TTC549 (cell line): ENCODE data around the gene RNF4.
"Not testable (repeated sequence)": the region's sequence is repeated elsewhere in the genome, so short reads cannot be mapped to it uniquely, and the experiment has no call there.

Source experiments
- FAIRE-seq: peaks from 2 replicates; lab custom pipeline; 2012; peaks lifted over from hg19 to GRCh38; lab: Jason Lieb, UNC

The RNF4 gene

GRCh38 chr4:2489081-2489805 is 20.3 kb downstream of the RNF4 start:
- FAIRE-seq: no peak

- FAIRE-seq: no peak
Measured at GRCh38 chr4:2489841-2490552, 21.1 kb downstream of the RNF4 start.

GRCh38 chr4:2492970-2493369 is 24.1 kb downstream of the RNF4 start:
- FAIRE-seq: no peak

DNA sequence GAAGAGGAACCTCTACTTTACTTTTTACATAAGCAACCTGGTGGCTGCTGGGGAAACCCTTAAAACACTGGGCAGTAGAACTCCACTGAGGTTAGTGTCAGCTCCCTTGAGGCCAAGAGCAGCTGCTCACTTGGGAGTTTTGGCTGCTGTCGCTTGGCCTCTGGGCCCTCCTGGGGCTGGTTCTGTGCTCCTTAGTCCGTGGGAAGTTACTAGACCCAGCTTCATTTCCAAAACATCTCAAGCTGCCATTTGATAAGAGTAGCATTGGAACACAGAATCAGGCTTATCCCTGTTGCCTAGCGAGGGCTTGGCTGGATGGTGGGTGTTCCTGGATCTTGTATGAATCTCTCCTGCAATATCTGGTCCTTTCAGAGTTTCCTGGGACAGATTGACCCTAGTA is 26.1 kb downstream of the RNF4 start:
- no peak for FAIRE-seq

GRCh38 chr4:2497324-2497723 is 28.4 kb downstream of the RNF4 start:
- FAIRE-seq: no peak

DNA sequence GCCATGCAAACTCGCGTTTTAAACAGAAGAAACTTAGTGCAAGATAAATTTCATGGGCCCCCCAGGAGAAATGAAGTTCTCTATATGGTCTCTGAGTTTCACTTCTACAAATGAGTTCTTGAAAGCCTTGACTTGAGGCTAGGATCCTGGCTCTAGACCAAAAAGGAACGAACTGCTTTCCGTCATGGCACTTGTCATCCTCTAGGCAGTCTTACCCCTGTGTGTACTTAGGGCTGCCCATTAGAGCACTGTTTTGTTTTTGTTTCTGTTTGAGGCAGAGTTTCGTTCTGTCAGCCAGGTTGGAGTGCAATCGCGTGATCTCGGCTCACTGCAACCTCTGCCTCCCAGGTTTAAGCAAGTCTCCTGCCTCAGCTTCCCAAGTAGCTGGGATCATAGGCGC is 29.0 kb downstream of the RNF4 start:
- no peak for FAIRE-seq

DNA sequence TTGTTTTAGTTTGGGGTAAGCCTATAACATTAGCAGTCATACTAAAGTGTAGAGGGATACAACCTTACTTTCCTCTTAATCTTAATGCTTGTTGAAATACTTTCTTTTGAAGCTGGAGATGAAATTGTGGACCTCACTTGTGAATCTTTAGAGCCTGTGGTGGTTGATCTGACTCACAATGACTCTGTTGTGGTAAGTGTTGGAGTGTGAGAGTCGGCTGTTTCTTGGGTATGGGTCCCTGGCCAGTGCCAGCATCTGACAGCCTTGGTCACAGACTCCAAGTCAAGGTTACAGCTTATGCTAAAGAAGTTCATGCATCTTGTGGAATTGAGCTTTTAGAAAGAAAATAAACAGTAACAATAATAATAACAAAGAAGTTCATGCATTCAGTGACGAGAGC is 31.6 kb downstream of the RNF4 start:
- FAIRE-seq: no peak

DNA sequence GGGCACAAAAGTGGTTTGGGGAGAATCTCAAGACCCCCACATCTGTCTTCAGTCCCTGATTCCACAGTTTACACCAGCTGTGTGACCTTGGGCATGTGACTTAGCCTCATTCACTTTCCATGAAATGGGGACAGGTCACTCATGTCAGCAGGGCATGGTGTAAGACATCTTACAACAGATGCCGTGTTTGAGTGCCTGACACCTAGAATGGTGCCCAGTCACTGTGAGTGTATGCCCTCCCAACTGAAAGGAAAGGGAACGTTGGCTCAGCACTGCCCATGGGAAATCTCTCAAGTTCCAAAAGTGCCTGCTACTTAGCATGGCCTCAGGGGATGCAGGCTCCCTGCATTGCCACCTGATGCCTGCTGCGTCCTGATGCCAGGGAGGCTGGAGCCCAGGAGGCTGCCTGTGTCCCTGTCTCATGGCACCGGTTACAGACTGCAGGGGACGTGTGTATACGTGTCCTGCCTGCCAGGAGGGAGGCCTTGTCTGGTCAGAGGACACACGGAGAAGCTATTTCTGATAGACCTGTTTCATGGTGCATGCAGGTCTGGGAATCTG is 32.2 kb downstream of the RNF4 start:
- no peak for FAIRE-seq

DNA sequence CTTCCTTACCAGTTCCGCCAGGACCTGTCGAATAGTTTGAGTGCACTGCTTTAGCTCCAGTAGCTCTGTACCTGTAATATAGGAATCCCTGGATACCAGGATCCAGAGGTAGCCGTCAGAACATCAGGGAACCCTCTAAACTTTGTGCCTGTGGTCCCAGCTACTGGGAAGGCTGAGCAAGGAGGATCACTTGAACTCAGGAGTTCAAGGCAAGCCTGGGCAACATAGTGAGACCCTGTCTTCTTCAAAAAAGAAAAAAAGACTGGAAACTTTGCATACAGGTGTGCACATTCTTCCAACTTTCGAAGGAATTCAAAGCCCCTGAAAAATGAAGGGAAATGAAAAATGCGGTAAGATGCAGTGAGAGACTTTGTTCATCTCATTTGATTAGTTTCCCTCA is 34.9 kb downstream of the RNF4 start:
- no peak for FAIRE-seq

DNA sequence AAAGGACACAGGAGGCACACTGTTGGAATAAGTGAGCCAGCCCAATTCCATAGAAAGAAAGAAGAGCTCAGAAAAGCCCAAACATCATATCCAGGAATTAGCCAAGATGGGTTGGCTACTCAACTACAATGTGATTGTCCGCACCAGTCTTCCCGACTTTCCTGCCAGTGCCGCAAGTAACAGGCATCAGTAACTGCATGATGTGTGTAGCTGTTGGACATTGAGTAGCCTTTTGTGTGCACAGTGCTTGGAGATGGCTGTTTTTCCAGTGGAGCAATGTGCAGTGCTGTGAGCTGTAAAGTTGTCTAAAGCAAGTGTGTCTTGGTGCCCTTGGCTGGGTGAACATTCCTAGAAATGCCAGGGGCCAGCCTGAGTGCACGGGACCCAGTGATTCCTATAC is 38.4 kb downstream of the RNF4 start:
- FAIRE-seq: no peak

DNA sequence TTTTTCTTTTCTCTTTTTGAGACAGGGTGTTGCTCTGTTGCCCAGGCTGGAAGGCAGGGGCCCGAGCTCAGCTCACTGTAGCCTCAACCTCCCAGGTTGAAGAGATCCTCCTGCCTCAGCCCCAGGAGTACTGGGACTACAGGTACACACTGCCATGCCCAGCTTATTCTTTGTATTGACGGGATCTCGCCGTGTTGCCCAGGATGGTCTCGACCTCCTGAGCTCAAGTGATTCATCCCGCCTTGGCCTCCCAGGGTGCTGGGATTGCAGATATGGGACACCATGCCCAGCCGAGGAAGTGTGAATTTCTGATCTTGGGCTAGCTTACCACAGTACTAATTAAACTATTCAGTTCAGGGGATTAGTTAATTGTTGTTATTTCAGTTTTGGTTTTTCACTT is 38.9 kb downstream of the RNF4 start:
- no peak for FAIRE-seq

- FAIRE-seq: no peak
Measured at GRCh38 chr4:2510351-2511259, 41.7 kb downstream of the RNF4 start.

GRCh38 chr4:2511645-2512131 is 42.8 kb downstream of the RNF4 start:
- no peak for FAIRE-seq

DNA sequence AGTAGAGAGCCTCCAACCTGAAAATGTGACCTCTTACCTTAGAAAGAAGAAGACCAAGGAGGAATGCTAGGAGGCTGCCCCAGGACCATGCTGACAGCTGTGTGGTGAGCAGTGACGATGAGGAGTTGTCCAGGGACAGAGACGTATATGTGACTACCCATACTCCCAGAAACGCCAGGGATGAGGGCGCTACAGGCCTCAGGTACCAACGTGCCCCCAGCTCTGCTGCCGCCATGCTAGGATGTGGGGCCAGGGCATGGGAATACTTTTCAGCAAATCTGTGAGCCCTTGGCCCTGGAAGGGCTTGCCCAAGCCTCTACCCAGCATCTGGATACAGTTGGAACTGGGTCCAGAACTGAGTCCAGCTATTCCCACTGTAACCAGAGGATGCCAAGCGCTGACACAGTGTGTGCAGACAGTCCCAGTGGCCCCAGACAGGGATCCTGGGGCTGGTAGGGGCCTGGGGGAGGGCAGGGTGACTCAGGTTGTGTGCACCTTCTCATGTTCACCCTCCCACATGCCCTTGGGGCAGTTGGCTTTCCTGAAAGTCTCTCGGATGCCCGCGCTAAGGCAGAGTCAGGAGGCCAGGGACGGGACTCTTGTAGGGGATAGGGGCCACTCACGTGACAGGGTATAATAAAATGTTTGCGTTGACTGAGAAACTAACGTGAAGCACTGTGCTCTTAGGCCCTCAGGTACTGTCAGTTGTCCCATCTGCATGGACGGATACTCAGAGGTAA is 43.7 kb downstream of the RNF4 start:
- FAIRE-seq: no peak

DNA sequence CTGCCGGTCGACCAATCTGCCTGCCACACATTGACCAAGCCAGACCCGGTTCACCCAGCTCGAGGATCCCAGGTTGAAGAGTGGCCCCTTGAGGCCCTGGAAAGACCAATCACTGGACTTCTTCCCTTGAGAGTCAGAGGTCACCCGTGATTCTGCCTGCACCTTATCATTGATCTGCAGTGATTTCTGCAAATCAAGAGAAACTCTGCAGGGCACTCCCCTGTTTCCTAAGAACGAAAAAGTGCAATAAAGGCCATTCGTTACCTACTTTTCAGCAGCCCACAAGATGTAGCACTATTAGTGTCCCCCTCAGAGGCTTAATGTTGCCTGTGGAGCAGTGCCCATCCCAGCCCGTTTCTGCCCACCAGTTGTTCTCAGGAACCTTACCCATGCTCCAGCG is 45.3 kb downstream of the RNF4 start:
- FAIRE-seq: not testable (repeated sequence)

DNA sequence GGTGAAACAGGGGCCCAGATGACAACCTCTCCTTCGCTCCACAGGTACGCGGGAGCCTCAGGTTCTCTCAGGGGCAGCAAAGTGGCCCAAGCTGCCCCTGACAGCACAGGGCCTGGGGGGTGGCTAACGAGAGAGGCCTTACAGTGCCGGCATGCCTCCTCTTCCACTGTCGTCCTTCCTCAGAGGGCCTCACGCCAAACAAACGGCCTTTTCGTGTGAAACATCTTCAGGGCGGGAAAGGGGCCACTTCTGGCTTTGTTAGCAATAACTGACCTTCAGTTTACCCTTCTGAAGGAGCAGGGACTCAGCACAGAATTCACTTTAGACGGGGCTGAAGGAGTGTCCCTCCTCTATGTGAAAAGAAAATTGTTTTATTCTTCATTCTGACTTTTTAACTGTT is 46.0 kb downstream of the RNF4 start:
- not testable (repeated sequence) for FAIRE-seq

DNA sequence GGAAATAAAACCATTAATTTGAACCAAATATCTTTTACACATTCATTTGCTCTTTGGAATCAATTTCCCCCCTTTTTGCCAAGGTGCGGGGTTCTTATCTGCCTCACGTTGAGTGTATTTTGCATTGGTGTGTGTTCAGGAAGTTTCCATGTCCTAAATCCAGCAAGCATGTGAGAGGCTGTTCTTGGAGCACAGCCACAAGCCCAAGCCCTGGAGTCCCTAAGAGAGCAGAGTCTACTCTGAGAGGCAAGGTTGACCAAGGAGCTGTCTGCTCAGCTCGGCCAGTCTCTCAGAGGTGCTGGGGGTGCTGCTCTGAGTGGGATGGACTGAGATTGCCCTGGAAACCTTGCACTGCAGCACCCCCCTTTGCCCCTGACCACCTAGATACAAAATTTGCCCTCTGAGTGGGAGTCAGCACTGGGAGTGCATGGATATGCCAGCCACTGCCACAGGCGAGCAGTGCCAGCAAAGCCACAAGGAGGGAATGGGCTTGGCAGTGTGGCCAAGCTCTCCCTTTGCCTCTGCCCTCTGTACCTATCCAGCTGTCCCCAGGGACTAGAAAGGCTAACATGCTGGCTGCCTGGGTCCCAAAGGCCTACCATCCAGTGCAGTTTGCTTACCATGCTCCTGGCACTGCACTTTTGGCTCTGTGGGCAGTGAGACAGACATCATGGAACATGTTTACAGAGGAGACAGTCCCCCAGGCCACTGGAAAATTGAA is 47.1 kb downstream of the RNF4 start:
- FAIRE-seq: no peak

DNA sequence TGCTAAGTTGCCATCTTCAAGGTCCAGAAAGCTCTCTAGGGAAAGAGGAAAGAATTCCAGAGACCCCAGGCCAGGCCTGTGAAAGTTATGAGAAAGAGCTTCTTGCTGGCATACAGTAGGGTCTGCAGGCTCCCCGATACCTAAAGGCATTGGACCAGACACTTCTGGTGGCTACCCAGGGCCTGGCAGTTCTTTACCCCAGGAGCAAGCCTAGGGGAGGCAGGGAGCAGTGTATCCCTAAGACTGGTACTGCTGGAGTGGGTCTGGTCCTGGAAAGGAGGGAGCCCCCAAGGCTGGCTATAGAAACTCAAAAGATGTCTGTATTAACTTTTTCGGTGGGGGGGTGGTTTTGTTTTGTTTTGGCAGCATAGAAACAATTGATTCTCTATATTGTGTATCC is 47.7 kb downstream of the RNF4 start:
- FAIRE-seq: no peak

GRCh38 chr4:2526559-2526958 is 57.7 kb downstream of the RNF4 start:
- no peak for FAIRE-seq

DNA sequence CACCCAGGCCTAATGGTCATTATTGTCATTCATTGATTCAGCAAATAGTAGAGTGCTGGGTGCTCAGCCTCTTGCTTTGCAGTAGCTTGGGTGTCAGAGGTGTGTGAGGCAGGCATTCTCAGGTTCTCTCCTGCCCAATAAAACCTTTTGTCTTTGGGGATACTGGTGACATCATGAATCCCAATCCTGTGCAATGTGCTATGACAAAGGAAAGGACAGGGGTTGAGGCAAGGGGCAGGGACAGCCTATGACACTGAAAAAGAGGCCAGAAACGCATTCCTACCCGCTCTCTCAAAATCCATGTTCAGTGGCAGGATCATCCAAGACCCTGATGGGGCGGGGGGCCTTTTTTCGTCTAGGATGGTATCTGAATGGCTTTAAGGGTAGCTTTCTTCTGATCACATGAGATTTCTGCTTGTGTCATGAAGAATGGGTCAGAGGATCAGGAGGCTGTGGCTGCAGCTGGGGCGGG is 66.0 kb downstream of the RNF4 start:
- FAIRE-seq: no peak
